GM18502 (cell line): Measurements from ENCODE around the gene MAPRE2.

Experiments used
- ATAC-seq: cut with Tn5 transposase; IDR thresholded peaks from one replicate; pipeline ENCODE4 v1.9.1; 2021; ENCODE audit warnings: mild to moderate bottlenecking; ENCODE audit not compliant: unreplicated experiment, poor library complexity

The MAPRE2 gene

GRCh38 chr18:35060122-35060815, 19.1 kb downstream of the MAPRE2 start:
- ATAC-seq, result no peak

GRCh38 chr18:35061336-35061735, 20.1 kb downstream of the MAPRE2 start:
- no peak for ATAC-seq

DNA sequence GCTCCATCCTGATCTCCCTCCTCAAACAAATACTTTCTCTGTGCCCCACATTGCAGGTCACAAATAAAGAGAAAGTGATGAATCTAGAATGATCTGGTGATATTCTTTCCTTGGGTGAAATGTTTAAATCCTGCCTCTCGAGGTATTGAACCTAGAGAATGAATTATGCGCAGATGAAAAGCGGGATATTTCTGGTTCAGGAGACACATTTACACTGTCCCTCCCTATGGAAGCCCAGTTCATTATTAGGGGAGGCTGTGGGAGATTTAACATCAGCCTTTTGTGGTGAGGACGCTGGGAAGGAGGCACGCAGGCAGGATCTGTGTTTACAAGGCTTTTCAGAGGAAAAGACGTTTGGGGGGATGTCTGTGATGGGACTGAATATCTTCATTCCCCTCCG, 20.6 kb downstream of the MAPRE2 start:
- no peak for ATAC-seq

- ATAC-seq, result no peak
These were observed 21.2 kb downstream of the MAPRE2 start for GRCh38 chr18:35062408-35062807.

DNA sequence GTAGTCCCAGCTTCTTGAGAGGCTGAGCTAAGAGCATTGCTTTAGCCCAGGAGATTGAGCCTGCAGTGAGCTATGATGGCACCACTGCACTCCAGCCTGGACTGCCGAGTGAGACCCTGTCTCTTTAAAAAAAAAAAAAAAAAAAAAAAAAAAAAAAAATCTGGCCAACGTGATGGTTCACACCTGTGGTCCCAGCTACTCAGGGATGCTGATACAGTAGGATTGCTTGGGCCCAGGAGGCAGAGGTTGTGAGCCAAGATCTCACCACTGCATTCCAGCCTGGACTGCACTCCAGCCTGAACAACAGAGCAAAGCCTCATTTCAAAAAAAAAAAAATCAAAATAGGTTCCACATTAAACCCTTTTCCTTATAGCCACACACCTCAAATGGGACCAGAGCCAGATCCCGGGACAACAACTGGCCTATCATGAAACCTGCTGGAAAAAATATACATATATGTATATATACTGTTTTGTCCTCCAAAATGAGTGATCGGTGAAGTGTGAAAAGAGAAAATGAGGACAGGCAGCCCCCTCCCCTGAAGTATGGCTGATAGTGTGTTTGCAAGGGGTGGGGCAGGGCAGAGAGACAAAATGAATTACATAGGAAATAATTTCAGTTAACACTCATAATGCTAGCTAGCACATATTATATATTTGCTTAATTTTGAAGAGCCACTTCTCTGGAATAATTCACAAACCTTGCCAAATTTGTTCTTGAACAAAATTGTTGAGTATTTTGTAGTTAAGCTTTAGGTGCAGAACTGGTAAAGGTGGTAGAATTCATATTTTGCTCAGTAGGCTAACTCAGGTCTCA, 22.9 kb downstream of the MAPRE2 start:
- no peak for ATAC-seq

DNA sequence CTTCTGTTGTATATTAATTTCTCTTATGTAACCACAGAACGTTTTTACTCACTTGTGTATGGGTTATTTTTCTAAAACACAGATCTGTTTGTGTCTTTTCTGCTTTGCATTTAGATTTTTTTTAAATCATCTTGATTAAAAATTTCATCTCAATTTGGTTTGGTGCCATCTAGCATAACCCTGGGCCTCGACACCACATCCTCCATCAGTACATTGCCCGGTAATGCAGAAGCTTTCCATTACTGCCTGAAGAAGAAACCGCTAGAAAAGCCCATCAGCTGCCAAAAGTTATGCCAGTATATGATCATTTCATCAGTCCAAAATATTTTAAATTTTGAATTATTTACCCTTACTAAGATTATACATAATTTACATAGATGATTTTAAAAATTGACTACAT, 26.2 kb downstream of the MAPRE2 start:
- ATAC-seq, result no peak

DNA sequence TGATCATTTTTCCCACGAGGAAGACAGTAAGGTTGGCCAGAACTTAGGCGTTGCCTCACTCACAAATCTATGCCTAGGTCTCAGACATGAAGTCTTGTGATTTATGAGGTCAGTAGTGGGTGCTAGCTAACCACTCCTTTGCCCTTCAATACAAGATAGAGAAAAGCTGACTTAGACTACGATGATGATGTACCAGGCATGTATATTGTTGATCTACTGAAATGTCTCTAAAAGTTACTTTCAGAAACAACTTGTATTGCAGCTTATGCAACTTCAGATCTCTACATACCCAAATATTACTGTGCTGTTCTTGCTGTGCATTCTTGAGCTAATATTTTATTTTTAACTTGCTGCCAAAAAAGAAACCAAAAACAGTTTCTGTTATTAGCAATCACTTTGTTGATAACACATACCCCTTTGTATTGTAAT, 30.6 kb downstream of the MAPRE2 start:
- peak; percentile 81 for ATAC-seq

GRCh38 chr18:35072616-35073015, 31.4 kb downstream of the MAPRE2 start:
- ATAC-seq, result no peak

- ATAC-seq, result no peak
These were observed 32.2 kb downstream of the MAPRE2 start for GRCh38 chr18:35073186-35074105.

DNA sequence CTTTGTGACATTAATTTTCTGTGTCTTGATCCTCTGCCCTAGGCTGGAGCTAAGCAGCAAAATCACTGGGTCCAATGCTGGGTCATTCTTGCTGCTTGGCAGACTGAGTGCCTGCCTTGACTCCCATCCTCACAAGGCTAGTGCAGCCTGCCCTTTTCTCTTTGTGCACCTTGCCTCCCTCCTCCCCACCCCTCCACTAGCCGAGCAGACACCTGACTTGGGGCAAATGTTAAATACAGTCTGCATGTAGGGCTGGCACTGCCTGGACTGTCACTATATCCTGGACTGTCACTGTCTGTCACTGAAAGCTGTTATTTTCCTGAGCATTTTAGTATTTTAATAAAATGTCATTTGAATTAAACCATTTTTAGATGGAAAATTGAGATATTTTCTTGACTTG, 33.4 kb downstream of the MAPRE2 start:
- no peak for ATAC-seq

GRCh38 chr18:35075132-35075531, 33.9 kb downstream of the MAPRE2 start:
- ATAC-seq, result no peak

DNA sequence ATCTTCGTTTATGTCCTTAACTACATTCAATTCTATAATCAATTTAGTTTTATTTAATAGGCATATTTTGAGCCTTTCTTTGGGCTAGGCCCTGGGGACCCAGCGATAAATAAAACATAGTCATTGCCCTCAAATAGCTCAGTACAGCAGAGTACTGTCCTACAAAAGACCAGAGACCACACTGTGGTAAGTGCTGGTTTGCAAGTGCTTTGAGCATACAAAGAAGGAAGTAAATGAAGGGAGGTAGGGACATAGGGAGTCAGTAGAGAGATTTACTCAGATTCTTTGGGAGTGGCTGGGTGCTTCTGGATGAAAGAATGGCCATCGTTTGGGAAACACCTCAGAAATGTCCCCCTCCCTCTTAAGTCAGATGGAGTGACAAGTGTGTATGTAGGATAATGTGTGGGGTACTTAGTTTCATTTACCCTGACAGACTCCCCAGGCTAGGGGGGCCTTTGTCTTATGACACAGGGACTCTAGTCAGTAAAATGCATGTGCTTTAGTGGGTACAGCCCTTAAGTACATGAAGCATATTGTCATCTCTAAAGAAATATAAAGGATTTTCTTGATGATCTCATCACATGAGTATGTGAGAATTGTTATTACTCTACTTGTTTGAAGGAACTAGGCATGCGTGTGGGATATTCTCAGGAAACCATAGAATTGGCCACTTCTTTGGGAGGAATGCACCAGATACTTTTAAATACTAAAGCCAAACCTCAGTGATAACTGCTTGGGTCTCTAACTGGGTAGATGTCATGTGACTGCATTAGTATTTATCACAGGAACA, 35.1 kb downstream of the MAPRE2 start:
- no peak for ATAC-seq

GRCh38 chr18:35077937-35078336, 36.7 kb downstream of the MAPRE2 start:
- no peak for ATAC-seq

DNA sequence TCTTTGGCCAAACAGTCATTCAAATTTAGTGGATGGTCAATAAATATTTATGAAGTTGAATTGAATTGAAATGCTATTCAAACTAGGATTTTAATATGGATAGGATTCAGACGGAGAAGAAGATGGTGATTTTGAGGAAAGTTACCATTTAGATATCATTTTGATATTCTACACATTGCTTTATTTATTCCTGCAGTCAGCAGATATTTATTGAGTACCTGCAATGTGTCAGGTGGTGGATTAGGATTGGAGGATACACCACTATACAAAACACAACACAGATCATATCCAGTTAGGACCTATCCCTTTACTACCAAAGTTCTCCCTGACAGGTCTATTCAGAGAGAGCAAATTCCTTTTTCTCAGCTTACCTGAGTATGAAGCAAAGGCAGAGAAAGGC, 38.8 kb downstream of the MAPRE2 start:
- ATAC-seq, result no peak

GRCh38 chr18:35083174-35083712, 42.0 kb downstream of the MAPRE2 start:
- no peak for ATAC-seq

GRCh38 chr18:35084494-35085449, 43.6 kb downstream of the MAPRE2 start:
- no peak for ATAC-seq

DNA sequence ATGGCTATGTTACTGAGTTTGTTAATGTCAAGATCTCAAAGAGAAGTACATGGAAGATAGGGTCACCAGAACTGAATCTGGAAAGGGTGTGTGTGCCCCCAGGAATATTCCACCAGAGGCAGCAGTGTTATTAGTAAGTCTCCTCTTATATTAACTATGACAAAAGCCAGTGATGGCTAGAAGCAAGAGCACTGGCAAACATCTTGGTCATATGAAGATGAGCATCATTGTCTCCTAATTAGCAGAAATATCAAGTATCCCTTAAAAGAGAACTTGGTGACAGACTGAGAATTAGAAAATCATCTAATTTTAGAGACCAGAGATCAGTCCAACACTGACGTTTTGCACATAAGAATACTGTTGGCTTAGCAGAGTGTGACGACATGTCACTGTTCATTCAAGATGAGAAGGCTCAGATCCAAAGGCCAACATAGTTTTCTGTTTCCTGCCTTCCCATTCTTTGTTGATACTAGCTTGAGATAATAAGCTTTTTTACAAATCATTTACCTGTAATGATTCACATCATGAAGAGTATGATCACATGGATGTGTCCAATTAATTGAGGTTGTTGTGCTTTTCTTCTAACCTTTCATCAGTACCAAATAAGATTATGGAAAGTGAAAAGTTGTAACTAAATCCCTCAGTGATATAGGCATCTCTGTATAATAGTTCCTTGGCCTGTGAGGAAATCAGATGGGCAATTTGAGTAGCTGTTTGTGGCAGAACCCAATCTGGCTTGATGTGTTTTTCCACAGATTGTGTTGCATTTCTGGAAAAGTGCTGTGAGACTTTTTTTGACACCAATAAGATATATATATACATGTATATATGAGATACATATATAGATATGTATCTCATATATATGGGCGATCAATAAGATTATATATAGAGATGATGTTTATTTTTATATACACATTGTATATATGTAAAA, 44.5 kb downstream of the MAPRE2 start:
- ATAC-seq, result no peak

DNA sequence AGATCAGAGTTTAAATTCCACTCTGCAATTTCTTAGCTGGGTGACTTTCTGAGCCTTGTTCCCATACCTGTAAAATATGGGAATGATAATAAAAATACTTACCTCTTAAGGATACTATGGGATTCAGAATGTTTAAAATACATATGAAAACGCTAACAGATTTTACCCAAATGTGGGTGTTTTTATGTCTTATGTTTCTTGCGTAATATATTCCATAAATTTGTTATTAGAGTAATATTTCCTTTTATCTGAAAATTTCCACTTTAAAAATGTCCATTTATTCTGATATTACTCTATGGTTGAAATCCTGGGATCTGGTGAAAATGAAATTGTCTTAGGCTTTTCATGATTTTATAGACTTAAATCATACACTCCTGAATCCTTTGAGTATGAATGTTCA, 45.5 kb downstream of the MAPRE2 start:
- ATAC-seq, result no peak
